Erythroblast (primary cell): ENCODE results near the gene EHF.

Experiments
- GATA1 ChIP-seq: IDR thresholded peaks from 2 replicates; pipeline ENCODE4 v1.6.1; 2011; ENCODE audit warnings: low read depth, mild to moderate bottlenecking, control low read depth, low read length, moderate library complexity
- POLR2A ChIP-seq: IDR thresholded peaks from 2 replicates; pipeline ENCODE4 v1.6.1; 2011; ENCODE audit warnings: mild to moderate bottlenecking, low read length

- TF ChIP-seq POLR2A (no peak), GATA1 (no peak)
These were observed 16.4 kb downstream of the EHF start for GRCh38 chr11:34637303-34637702.
